OCI-LY1 (cell line): Measurements from ENCODE around the gene ANK3.

Experiments used
- H2AFZ ChIP-seq: fragments of 200-600 bp; sonication (generic), shearing (Covaris generic); 2 replicates; pipeline ENCODE4 v1.6.0; 2014; ENCODE audit warnings: antibody characterized with exemption, mild to moderate bottlenecking, low read length
- H3F3A ChIP-seq: fragments of 200-600 bp; sonication (generic), shearing (Covaris generic); 2 replicates; pipeline ENCODE4 v1.6.0; 2014; ENCODE audit warnings: mild to moderate bottlenecking, antibody characterized with exemption, low read length, moderate library complexity; ENCODE audit not compliant: insufficient read depth
- H3K27ac ChIP-seq: fragments of 200-600 bp; sonication (generic); 2 replicates; pipeline ENCODE4 v1.5.1; 2014; ENCODE audit warnings: low read length, mixed run types, mild to moderate bottlenecking, low read depth; ENCODE audit not compliant: poor library complexity, severe bottlenecking
- H3K27me3 ChIP-seq: fragments of 200-600 bp; sonication (generic); 2 replicates; pipeline ENCODE4 v1.6.0; 2014; ENCODE audit warnings: antibody characterized with exemption, mild to moderate bottlenecking, low read length, moderate library complexity; ENCODE audit not compliant: insufficient read depth
- H3K36me3 ChIP-seq: fragments of 200-600 bp; sonication (generic); 2 replicates; pipeline ENCODE4 v1.6.1; 2014; ENCODE audit warnings: mild to moderate bottlenecking, antibody characterized with exemption, low read length, moderate library complexity, mixed read lengths; ENCODE audit not compliant: insufficient read depth
- H3K4me1 ChIP-seq: fragments of 200-600 bp; sonication (generic); 2 replicates; pipeline ENCODE4 v1.5.1; 2014; ENCODE audit warnings: mild to moderate bottlenecking, low read length, moderate library complexity; ENCODE audit not compliant: insufficient read depth, severe bottlenecking
- H3K4me2 ChIP-seq: fragments of 200-600 bp; sonication (generic), shearing (Covaris generic); 2 replicates; pipeline ENCODE4 v1.6.1; 2014; ENCODE audit warnings: low read length
- H3K4me3 ChIP-seq: fragments of 200-600 bp; sonication (generic); 2 replicates; pipeline ENCODE4 v1.5.1; 2014; ENCODE audit warnings: low read length, low read depth, mild to moderate bottlenecking, mixed read lengths; ENCODE audit not compliant: poor library complexity, severe bottlenecking
- H3K79me2 ChIP-seq: fragments of 200-600 bp; shearing (Covaris generic); 2 replicates; pipeline ENCODE4 v1.6.1; 2016; ENCODE audit warnings: mixed run types, low read length, mixed read lengths; ENCODE audit not compliant: insufficient read depth
- H3K9ac ChIP-seq: fragments of 200-600 bp; sonication (generic), shearing (Covaris generic); 2 replicates; pipeline ENCODE4 v1.6.1; 2014; ENCODE audit warnings: mild to moderate bottlenecking, low read length, mixed read lengths
- H3K9me2 ChIP-seq: fragments of 200-600 bp; sonication (generic), shearing (Covaris generic); 2 replicates; pipeline ENCODE4 v1.6.1; 2014; ENCODE audit warnings: low read depth, mild to moderate bottlenecking, low read length, mixed read lengths
- H3K9me3 ChIP-seq: fragments of 200-600 bp; shearing (Covaris generic); 2 replicates; pipeline ENCODE4 v1.6.1; 2014; ENCODE audit warnings: low read length, mixed read lengths
- H4K20me1 ChIP-seq: fragments of 200-600 bp; sonication (generic), shearing (Covaris generic); 2 replicates; pipeline ENCODE4 v1.6.0; 2016; ENCODE audit warnings: mild to moderate bottlenecking, low read length; ENCODE audit not compliant: insufficient read depth
- CTCF ChIP-seq: fragments of 200-600 bp; sonication (generic), shearing (Covaris generic); IDR thresholded peaks from 2 replicates; pipeline ENCODE4 v1.5.1; 2017; ENCODE audit warnings: mild to moderate bottlenecking, antibody characterized with exemption, low read length, moderate library complexity, mixed read lengths
- EZH2 ChIP-seq: fragments of 200-600 bp; sonication (generic), shearing (Covaris generic); IDR thresholded peaks from 2 replicates; pipeline ENCODE4 v1.8.0; 2017; ENCODE audit warnings: borderline replicate concordance, mixed run types, mild to moderate bottlenecking, antibody characterized with exemption, low read length, moderate library complexity, mixed read lengths

The ANK3 gene

GRCh38 chr10:60105295-60105695 is 284.4 kb downstream of the ANK3 start:
- Histone ChIP-seq H3K9me2 (no peaks in the 10 kb centered on the region), H3K4me3 (no peak overlapping the region), H2AFZ (no peak overlapping the region)

GRCh38 chr10:60101821-60102220 is 287.9 kb downstream of the ANK3 start:
- no peak overlapping the region for H3K4me2 ChIP-seq
- H3K36me3 ChIP-seq = peaks cover 15% of the 10 kb centered on the region; the same call in 1 of the 2 replicates
- H4K20me1 ChIP-seq = no peaks in the 10 kb centered on the region
- no peak for TF ChIP-seq EZH2
- no peak; the same call in 1 of the 2 replicates for TF ChIP-seq CTCF
- H3K79me2 ChIP-seq = no peaks in the 10 kb centered on the region
- H3K9ac ChIP-seq = no peak overlapping the region
- H2AFZ ChIP-seq = no peak overlapping the region
- H3K27me3 ChIP-seq = no peaks in the 10 kb centered on the region
- no peak overlapping the region for H3K27ac ChIP-seq
- no peaks in the 10 kb centered on the region for H3K9me2 ChIP-seq
- no peaks in the 10 kb centered on the region for H3K9me3 ChIP-seq
- no peaks in the 10 kb centered on the region for H3F3A ChIP-seq
- peaks cover 9% of the 10 kb centered on the region for H3K4me1 ChIP-seq
- no peak overlapping the region for H3K4me3 ChIP-seq

More at GRCh38 chr10:60105295-60105695, 284.4 kb downstream of the ANK3 start:
- Histone ChIP-seq H3K4me1 (no peaks in the 10 kb centered on the region), H4K20me1 (no peaks in the 10 kb centered on the region), H3K27ac (no peak overlapping the region), H3F3A (no peaks in the 10 kb centered on the region), H3K36me3 (peaks cover 23% of the 10 kb centered on the region; the same call in 1 of the 2 replicates), H3K9ac (no peak overlapping the region), H3K4me2 (no peak overlapping the region), H3K9me3 (no peaks in the 10 kb centered on the region), H3K79me2 (no peaks in the 10 kb centered on the region), H3K27me3 (no peaks in the 10 kb centered on the region)
- TF ChIP-seq CTCF (no peak), EZH2 (no peak)

- H3K36me3 ChIP-seq = peaks cover 10% of the 10 kb centered on the region; the same call in 1 of the 2 replicates
- no peak overlapping the region for H2AFZ ChIP-seq
- H4K20me1 ChIP-seq = no peaks in the 10 kb centered on the region
- H3F3A ChIP-seq = no peaks in the 10 kb centered on the region
- no peak overlapping the region for H3K27ac ChIP-seq
- H3K4me3 ChIP-seq = no peak overlapping the region
- H3K4me1 ChIP-seq = peaks cover 9% of the 10 kb centered on the region
- no peaks in the 10 kb centered on the region for H3K9me2 ChIP-seq
- TF ChIP-seq EZH2 = no peak
- peak; percentile 71 for TF ChIP-seq CTCF
- no peaks in the 10 kb centered on the region for H3K9me3 ChIP-seq
- H3K9ac ChIP-seq = no peak overlapping the region
- no peaks in the 10 kb centered on the region for H3K79me2 ChIP-seq
- no peaks in the 10 kb centered on the region for H3K27me3 ChIP-seq
- H3K4me2 ChIP-seq = no peak overlapping the region
Observed at GRCh38 chr10:60099998-60100747, 289.5 kb downstream of the ANK3 start.
